GM11168 (cell line): ENCODE measurements around the gene POM121L2.

Source experiments
- in situ Hi-C: fragments of 300-500 bp; cut with MboI; formaldehyde crosslinking; loops from one replicate; pipeline ENCODE4 v1.12.0; 2022; ENCODE audit warnings: low sequenced_read_pairs; ENCODE audit not compliant: unreplicated experiment

The POM121L2 gene

GRCh38 chr6:27312146-27312949 lies at the start of gene POM121L2:
TSS of gene POM121L2 (minus strand) at chr6:27312273. CDS start at chr6:27312170, 103 bp downstream.
- in situ Hi-C loops = no loop called here

- in situ Hi-C loops = no loop called here
Observed at GRCh38 chr6:27359231-27359630, 47.2 kb upstream of the POM121L2 start.

- in situ Hi-C loops = no loop called here
Observed at GRCh38 chr6:27358786-27359185, 46.7 kb upstream of the POM121L2 start.

GRCh38 chr6:27352850-27353249 lies 40.8 kb upstream of the POM121L2 start:
- in situ Hi-C loops = no loop called here

GRCh38 chr6:27334141-27334540 lies 22.1 kb upstream of the POM121L2 start:
- in situ Hi-C loops = no loop called here

- in situ Hi-C loops = no loop called here
Observed at GRCh38 chr6:27333642-27334040, 21.6 kb upstream of the POM121L2 start.

- in situ Hi-C loops = no loop called here
Observed at GRCh38 chr6:27332692-27333641, 20.9 kb upstream of the POM121L2 start.

GRCh38 chr6:27327023-27327738 lies 15.1 kb upstream of the POM121L2 start:
- in situ Hi-C loops = no loop called here

- in situ Hi-C loops = no loop called here
Observed at GRCh38 chr6:27321901-27322300, 9.8 kb upstream of the POM121L2 start.

- in situ Hi-C loops = no loop called here
Observed at GRCh38 chr6:27321370-27321769, 9.3 kb upstream of the POM121L2 start.

GRCh38 chr6:27318973-27319372 lies 6.9 kb upstream of the POM121L2 start:
- in situ Hi-C loops = no loop called here

- in situ Hi-C loops = no loop called here
Observed at GRCh38 chr6:27314046-27314445, 2.0 kb upstream of the POM121L2 start.

GRCh38 chr6:27312950-27313271 lies 838 bp upstream of the POM121L2 start:
- in situ Hi-C loops = no loop called here

- in situ Hi-C loops = no loop called here
Observed at GRCh38 chr6:27311806-27312145, 297 bp downstream of the POM121L2 start.

GRCh38 chr6:27303613-27304272 lies 8.3 kb downstream of the POM121L2 start:
- in situ Hi-C loops = no loop called here

GRCh38 chr6:27297857-27298730 lies 14.0 kb downstream of the POM121L2 start:
- in situ Hi-C loops = no loop called here

GRCh38 chr6:27297484-27297856 lies 14.6 kb downstream of the POM121L2 start:
- in situ Hi-C loops = no loop called here

GRCh38 chr6:27296106-27296783 lies 15.8 kb downstream of the POM121L2 start:
- in situ Hi-C loops = no loop called here
